Activated CD8-positive, alpha-beta memory T cell treated with anti-CD3 and anti-CD28 coated beads for 4 hours (primary cell): ENCODE results near the gene CCDC92B.
"Not testable (repeated sequence)": the region's sequence is repeated elsewhere in the genome, so short reads cannot be mapped to it uniquely, and the experiment has no call there.

Experiments used
- DNase-seq, 2 donors: peaks; one replicate each; pipeline ENCODE4 v3.0.0-alpha.2; 2020; ENCODE audit warnings: low read depth in 2 of 2

Gene CCDC92B

GRCh38 chr17:2689411-2690164, 59.9 kb downstream of the CCDC92B start:
- DNase-seq, result no peak

- no peak for DNase-seq
Measured at GRCh38 chr17:2688351-2689342, 60.8 kb downstream of the CCDC92B start.

GRCh38 chr17:2687074-2687418, 62.4 kb downstream of the CCDC92B start:
- DNase-seq, result no peak

- no peak for DNase-seq
Measured at GRCh38 chr17:2685696-2686095, 63.8 kb downstream of the CCDC92B start.

GRCh38 chr17:2684549-2684948, 64.9 kb downstream of the CCDC92B start:
- DNase-seq, result no peak

- DNase-seq, result no peak
Measured at GRCh38 chr17:2683912-2684311, 65.5 kb downstream of the CCDC92B start.

- DNase-seq, result no peak
Measured at GRCh38 chr17:2682176-2682938, 67.1 kb downstream of the CCDC92B start.

- no peak for DNase-seq
Measured at GRCh38 chr17:2681650-2682049, 67.8 kb downstream of the CCDC92B start.

- DNase-seq, result no peak
Measured at GRCh38 chr17:2680961-2681360, 68.5 kb downstream of the CCDC92B start.

- DNase-seq, result not testable (repeated sequence)
Measured at GRCh38 chr17:2679247-2679646, 70.2 kb downstream of the CCDC92B start.
